HG03558 (cell line): Measurements from ENCODE around the gene ELP2.
"Not testable (repeated sequence)": the region's sequence is repeated elsewhere in the genome, so short reads cannot be mapped to it uniquely, and the experiment has no call there.

Experiments used
- ATAC-seq: cut with Tn5 transposase; IDR thresholded peaks from one replicate; pipeline ENCODE4 v1.9.1; 2021; ENCODE audit warnings: moderate number of reproducible peaks; ENCODE audit not compliant: unreplicated experiment; ENCODE audit errors: extremely low read depth

The ELP2 gene

GRCh38 chr18:36186461-36187192 is 56.9 kb downstream of the ELP2 start:
- no peak for ATAC-seq

- ATAC-seq = no peak
Measured at GRCh38 chr18:36187193-36187825, 57.6 kb downstream of the ELP2 start, which contains the start of gene MOCOS. Gene MOCOS, plus strand, starts transcription at chr18:36187497. Its CDS starts 43 bp downstream, at chr18:36187540.

GRCh38 chr18:36187826-36188721 is 58.4 kb downstream of the ELP2 start:
- ATAC-seq = no peak

- no peak for ATAC-seq
Measured at GRCh38 chr18:36188916-36189315, 59.2 kb downstream of the ELP2 start.

GRCh38 chr18:36189486-36189885 is 59.8 kb downstream of the ELP2 start:
- ATAC-seq = no peak

- ATAC-seq = no peak
Measured at GRCh38 chr18:36191286-36191685, 61.6 kb downstream of the ELP2 start.

- ATAC-seq = no peak
Measured at GRCh38 chr18:36191711-36192110, 62.0 kb downstream of the ELP2 start.

GRCh38 chr18:36194600-36195315 is 65.1 kb downstream of the ELP2 start:
- no peak for ATAC-seq

GRCh38 chr18:36195427-36196122 is 65.9 kb downstream of the ELP2 start:
- ATAC-seq = no peak

- no peak for ATAC-seq
Measured at GRCh38 chr18:36196238-36196995, 66.7 kb downstream of the ELP2 start.

- ATAC-seq = no peak
Measured at GRCh38 chr18:36197511-36198166, 67.9 kb downstream of the ELP2 start.

- ATAC-seq = no peak
Measured at GRCh38 chr18:36199691-36200295, 70.1 kb downstream of the ELP2 start.

- ATAC-seq = no peak
Measured at GRCh38 chr18:36200354-36200771, 70.7 kb downstream of the ELP2 start.

GRCh38 chr18:36201765-36202164 is 72.1 kb downstream of the ELP2 start:
- ATAC-seq = no peak

- no peak for ATAC-seq
Measured at GRCh38 chr18:36203360-36203895, 73.7 kb downstream of the ELP2 start.

- no peak for ATAC-seq
Measured at GRCh38 chr18:36205166-36205565, 75.5 kb downstream of the ELP2 start.

- ATAC-seq = no peak
Measured at GRCh38 chr18:36207303-36207702, 77.6 kb downstream of the ELP2 start.

GRCh38 chr18:36207969-36208368 is 78.3 kb downstream of the ELP2 start:
- not testable (repeated sequence) for ATAC-seq
